Stimulated activated CD8-positive, alpha-beta memory T cell treated with anti-CD3 and anti-CD28 coated beads, Interleukin-12 subunit alpha, Interleukin-12 subunit beta, amount 100 ng/mL, for 24 hours (primary cell): ENCODE measurements around the gene VWC2L.

Experiments used
- DNase-seq: peaks from one replicate; pipeline ENCODE4 v3.0.0-alpha.2; 2020; ENCODE audit errors: extremely low read depth

VWC2L gene

DNA sequence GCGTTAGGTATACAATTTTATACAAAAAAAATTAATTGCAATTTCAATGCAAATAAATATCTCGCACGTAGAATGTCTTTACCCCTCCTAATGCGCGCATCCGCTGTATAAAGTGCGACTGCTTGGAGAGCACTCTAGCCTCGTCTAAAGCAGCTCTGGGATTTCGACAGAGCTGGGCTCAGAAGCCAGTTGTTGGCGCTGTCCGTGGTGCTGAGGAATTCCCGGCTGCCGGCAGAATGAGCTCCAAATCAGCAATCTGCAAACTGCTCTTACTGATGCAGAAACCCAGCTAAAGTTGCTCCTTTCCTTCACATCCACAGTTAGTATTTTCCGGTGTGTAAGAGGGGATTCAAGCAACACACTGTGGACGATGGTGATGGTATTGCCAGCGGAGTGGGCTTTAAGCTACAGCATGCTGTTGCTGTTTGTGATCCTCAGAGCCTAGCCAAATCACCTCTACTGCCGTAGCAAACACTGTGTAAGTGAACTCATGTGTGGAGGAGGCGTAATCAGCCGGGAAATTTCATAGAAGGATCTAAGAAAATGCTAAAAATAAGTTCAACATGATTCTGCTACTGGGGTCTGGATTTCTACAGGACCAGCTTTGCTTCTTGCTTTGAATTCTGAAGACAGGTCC lies at the start of gene VWC2L:
Gene VWC2L, plus strand, starts transcription at position 137 of the 637 bp plus-strand sequence. CDS start 3,140 bp downstream, outside the sequence.
- DNase-seq = no peak

GRCh38 chr2:214361116-214361515 lies 49.7 kb upstream of the VWC2L start:
- DNase-seq = no peak

- no peak for DNase-seq
Observed at GRCh38 chr2:214365549-214365948, 45.3 kb upstream of the VWC2L start.

- DNase-seq = no peak
Observed at GRCh38 chr2:214367171-214367570, 43.7 kb upstream of the VWC2L start.

GRCh38 chr2:214376618-214377285 lies 34.1 kb upstream of the VWC2L start:
- no peak for DNase-seq

DNA sequence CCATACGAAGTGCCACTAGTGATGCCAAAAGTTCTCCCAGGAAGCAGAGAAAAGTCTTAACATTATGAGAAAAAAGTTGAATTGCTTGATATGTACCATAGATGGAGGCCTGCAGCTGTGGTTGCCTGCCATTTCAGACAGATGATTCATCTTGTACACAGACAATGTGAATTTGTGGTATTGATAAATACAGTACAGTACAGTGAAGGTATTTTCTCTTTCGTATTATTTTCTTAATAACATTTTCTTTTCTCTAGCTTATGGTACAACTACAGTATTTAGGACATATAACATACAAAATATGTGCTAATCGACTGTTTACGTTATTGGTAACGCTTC lies 33.6 kb upstream of the VWC2L start:
- no peak for DNase-seq

DNA sequence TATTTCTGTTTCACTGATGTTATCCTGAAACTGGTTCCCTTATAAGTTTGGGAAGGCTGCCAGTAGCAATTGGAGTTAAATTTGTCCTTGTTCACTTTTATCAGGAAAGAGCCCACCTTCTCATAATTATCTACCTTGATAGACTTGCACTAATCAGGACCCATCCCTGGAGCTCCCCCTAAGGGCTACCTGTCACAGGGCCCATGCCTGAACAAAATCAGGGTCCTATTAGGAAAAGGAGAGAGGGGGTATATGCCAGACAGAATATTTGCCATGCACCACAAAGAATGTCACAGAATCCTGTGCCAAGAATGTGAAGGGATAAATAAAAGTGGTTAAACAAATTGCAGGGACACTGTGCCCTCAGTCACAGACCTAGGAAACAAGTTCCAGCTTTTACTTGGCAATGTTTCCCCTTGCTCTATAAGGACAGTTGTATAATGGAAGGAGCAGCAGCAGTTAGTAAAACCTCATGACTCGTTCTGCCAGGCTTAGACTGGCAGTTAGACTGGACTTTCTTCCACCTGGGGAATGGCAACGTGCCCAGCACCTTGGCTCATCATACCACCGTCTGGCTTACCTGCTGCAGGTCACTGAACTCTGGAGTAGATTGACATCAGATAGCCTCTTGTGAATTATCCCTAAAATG lies 32.3 kb upstream of the VWC2L start:
- DNase-seq = no peak

- no peak for DNase-seq
Observed at GRCh38 chr2:214379227-214379626, 31.6 kb upstream of the VWC2L start.

DNA sequence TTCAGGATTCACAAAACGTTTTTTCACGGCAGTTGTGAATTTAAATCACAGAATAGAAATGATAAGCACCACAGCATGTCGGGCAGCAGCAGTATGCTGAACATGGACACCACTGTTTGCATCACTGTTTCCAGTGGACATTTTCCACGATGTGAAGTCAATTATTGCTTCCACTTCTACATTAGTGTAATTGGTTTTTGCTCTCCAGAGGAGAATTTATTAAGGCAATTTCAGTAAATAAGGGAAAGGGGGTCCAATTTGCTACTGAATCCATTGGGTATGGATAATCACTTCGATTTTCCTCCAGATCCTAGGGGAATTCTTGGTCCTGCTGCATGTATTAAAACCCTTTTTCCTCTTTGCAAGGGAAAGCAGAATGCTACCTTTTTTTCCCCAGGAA lies 30.2 kb upstream of the VWC2L start:
- DNase-seq = no peak

DNA sequence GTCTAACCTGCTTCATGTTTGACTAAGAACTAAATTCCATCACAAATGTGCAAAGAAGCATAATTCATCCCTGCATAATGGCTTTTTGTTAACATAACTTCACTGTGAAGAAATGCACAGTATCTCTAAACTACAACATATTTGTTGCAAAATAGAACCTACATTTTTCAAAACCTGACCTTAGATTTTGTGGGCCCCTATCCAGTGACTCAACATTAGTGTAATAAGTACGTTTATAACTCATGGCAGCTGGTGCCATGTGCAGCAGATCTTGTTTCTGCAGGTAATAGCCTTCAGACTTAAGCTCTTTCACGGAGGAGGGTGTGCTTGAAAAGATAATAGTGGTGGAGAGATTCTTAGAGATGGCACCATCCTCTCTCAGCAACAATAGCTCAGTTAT lies 28.6 kb upstream of the VWC2L start:
- no peak for DNase-seq

GRCh38 chr2:214386720-214387119 lies 24.1 kb upstream of the VWC2L start:
- no peak for DNase-seq

DNA sequence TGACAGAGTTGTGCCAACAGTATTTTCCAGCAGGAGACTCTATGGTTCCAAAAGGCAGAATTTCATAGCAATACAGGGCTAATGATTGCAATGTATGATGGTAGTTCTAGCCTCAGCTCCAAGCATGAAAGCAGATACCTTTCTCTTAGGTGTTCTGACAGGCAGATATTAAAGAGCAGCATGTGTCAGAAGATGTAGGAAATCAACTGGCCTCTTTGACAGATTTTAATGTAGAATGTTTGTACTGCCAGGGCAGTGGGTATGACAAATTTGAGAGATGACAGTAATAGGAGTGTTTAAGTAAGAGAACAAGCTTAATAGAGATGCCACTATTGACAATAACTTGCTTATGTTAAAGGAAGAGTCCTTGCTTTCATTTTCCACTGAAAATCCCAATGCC lies 21.5 kb upstream of the VWC2L start:
- DNase-seq = no peak

DNA sequence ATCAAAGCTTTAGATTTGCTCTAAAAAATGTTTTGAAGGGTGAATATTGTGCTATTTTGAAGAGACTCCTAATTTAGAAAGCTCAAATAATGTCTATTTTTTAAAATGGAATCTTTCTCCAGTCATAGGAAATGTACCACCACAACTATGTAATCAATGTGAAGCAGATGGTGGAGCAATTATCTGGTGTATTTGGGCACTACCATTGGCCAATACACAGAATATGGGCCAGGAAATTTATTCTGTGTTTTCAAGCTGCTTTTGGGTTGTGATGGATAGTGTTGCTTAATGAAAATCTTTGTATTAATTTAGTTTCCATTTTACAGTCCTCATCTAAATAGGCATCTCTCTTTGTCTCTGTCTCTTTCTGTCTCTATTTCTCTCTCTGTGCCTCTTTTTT lies 17.1 kb upstream of the VWC2L start:
- no peak for DNase-seq

GRCh38 chr2:214395040-214395439 lies 15.8 kb upstream of the VWC2L start:
- no peak for DNase-seq

DNA sequence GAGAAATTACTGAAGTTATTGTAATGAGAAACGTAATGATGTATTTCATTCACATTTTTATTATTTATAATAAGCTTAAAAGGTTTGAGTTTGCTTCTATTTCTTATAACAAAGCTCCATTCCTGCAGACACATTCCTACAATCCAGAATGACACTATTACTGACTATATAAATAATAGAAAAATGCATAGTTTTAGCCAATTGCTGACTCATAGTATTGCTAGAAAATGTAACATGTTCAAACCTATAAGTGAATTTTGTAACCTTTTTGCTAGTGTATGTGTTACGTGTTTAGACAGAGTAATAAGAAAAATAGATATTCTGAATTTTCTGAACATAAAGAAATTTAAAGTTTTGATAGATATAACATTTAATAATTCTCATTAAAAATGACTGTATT lies 9.3 kb upstream of the VWC2L start:
- DNase-seq = no peak

- no peak for DNase-seq
Observed at GRCh38 chr2:214410128-214410775, 602 bp upstream of the VWC2L start.

DNA sequence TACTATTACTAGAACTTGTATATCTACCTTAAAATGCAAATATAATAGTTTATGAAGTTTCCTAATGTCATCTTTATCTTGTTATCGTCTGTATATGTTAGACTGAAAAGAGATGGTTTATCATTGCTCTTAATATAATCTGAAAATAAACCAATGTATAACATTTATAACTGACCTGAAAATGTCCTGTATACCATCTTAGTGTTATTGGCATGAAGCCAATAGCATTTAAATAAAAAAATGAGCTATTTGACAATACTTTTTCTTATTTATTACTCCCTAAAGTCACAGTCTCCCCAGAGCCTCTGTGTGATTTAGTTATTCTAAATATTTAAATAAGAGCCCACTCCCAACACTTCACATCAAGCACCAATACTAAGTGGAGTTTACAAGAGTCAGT lies 1.8 kb downstream of the VWC2L start:
- DNase-seq = no peak

DNA sequence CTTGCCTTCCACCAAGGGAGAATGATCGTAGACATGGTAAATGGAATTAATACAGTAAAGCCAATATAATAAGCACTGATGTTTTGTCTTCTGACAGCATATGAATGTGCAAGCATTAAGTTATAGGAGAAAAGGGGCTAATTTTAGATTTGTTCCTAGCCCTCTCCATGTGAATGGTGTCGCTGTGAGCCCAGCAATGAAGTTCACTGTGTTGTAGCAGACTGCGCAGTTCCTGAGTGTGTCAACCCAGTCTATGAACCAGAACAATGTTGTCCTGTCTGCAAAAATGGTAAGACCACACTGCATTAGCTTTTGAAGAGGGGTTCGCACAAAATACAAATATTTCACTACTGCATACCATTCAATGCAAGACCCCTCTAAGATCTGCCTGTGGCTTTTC lies 25.6 kb downstream of the VWC2L start:
- no peak for DNase-seq

GRCh38 chr2:214450118-214450894 lies 39.5 kb downstream of the VWC2L start:
- DNase-seq = no peak

- no peak for DNase-seq
Observed at GRCh38 chr2:214451516-214452275, 40.8 kb downstream of the VWC2L start.
